GM18951 (cell line): ENCODE data around the gene TMEM255B.

Experiments used
- POLR2A ChIP-seq: IDR thresholded peaks from 4 replicates; pipeline ENCODE4 v1.6.1; 2011; ENCODE audit warnings: mild to moderate bottlenecking; ENCODE audit not compliant: insufficient read length, insufficient read depth; ENCODE audit errors: extremely low read depth
- in situ Hi-C: fragments of 300-500 bp; cut with MboI; formaldehyde crosslinking; loops from one replicate; pipeline ENCODE4 v1.12.0; 2022; ENCODE audit warnings: low sequenced_read_pairs, mixed read lengths, inconsistent platforms; ENCODE audit not compliant: unreplicated experiment

Gene TMEM255B

DNA sequence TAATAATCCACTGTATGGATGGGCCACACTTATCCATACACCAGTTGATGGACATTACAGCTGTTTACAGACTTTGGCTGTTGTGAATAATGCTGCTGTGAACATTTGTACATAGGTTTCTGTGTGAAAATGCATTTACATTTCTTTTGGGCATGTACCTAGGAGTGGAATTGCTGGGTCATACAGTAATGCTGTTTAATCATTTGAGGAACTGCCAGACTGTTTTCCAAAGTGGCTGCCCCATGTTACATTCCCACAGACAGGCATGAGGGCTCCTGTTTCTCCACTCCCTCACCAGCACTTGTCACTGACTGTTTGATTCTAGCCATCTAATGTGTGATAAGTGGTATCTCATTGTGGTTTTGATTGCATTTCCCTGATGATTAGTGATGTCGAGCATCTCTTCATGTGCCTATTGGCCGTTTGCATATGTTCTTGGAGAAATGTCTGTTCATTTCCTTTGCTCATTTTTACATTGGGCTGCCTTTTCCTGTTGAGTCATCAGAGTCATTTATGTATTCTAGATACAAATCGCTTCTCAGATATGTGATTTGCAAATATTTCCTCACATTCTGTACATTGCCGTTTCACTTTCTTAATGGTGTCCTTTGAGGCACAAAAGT lies 12.8 kb downstream of the TMEM255B start:
- in situ Hi-C loops, result no loop called here
- no peak for TF ChIP-seq POLR2A

DNA sequence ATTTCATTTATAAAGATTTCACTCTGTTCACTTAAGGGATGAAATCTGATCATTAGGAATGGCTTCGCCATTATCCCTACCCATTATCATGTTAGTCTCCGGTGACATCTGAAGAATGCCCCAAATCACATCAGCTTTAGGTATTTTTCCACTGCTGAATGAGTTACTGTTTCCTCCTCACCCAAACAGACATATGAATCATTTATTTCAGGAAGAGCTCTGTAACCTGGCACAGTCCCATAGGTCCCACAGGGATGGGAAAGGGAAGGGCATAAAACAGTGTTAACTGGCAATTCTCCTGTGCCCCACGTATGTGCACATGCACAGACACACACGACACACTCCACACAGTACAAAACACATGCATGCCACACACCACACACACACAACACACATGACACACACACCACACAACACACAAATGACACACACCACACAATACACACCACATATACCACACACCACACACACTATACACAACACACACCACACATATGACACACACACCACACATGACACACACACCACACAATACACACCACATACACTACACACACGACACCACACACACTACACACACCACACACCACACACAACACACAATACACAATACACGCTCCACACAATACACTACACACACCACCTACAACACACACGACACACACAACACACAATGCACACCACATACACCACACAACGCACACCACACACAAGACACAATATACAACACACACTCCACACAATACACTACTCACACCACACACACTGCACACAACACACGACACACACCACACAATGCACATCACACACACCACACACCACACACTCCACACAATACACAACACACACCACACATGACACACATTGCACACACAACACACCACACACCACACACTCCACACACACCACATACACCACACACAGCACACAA lies 15.4 kb downstream of the TMEM255B start:
- in situ Hi-C loops, result no loop called here
- TF ChIP-seq POLR2A, result no peak

DNA sequence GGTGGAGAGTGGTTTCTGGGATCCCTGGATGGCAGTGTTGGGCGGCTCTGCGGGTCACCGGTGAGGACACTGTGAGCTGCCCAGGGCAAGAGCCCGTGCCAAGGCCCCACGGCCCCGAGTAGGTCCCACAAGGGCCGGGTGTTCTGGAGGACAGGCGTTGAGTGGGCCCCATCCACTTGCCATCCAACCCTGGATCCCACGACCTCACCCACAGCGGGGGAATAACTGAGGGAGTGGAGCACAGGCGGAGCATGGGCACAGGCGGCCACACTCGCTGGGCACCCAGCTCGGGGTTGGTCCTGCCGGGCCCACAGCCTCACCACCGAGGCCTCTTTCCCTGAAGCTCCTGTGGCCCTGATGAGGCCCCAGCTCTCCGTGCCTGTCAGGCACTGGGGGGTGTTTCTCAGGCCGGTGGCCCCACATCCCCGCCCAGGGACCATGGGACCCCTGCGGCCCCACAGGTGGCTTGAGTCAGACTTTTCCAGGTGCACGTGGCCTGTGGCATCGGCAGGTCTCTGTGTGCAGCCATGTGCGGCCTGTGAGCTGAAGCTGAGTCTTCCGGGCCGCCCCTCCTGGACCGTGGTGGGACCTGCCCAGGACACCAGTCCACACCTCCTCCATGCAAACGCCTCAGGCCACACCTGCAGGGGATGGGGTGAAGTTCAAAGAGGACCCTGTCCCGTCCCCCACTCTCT lies 16.6 kb downstream of the TMEM255B start:
- in situ Hi-C loops, result no loop called here
- no peak for TF ChIP-seq POLR2A

DNA sequence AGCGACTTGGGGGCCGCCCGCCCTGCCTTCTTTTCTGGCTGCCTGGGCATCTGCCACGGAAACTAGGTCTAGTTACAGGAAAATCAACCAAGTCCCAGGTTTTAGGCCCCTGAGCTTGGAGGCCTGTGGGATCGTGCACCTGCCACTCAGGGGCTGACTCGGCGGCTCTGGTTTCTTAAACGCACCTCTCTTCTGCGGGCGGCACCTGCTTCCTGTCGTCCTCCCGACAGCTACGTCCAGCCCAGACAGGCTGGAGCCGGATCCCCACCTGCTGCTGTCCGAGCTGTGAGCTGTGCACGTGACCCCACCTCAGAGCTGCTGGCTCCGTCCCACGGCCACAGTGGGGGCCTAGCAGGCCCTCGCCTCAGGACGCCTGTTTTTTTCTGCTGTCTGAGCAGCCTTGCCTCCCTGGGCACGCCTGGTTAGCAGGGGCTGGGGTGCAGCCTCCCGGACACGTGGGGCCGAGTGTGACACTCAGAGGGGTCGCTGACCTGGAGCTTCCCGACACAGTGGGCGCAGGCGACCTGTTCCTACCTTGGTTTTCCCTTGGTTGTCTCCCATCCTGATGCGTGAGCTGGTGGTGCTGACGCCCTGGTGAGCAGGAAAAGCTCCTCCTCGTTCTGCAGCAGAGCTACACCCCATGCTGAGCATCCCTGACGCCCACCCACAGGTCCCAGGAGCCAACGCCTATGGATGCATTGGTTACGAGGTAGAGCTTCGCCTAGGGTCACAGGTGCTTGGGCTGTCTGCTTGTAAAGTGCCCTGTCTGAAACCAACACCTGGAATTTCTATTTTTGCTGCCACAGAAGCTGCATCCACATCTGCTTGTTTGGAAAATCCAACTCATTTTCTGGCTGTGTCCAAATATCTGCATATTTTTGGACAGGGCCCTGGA lies 17.5 kb downstream of the TMEM255B start:
- no peak for TF ChIP-seq POLR2A
- in situ Hi-C loops, result no loop called here

DNA sequence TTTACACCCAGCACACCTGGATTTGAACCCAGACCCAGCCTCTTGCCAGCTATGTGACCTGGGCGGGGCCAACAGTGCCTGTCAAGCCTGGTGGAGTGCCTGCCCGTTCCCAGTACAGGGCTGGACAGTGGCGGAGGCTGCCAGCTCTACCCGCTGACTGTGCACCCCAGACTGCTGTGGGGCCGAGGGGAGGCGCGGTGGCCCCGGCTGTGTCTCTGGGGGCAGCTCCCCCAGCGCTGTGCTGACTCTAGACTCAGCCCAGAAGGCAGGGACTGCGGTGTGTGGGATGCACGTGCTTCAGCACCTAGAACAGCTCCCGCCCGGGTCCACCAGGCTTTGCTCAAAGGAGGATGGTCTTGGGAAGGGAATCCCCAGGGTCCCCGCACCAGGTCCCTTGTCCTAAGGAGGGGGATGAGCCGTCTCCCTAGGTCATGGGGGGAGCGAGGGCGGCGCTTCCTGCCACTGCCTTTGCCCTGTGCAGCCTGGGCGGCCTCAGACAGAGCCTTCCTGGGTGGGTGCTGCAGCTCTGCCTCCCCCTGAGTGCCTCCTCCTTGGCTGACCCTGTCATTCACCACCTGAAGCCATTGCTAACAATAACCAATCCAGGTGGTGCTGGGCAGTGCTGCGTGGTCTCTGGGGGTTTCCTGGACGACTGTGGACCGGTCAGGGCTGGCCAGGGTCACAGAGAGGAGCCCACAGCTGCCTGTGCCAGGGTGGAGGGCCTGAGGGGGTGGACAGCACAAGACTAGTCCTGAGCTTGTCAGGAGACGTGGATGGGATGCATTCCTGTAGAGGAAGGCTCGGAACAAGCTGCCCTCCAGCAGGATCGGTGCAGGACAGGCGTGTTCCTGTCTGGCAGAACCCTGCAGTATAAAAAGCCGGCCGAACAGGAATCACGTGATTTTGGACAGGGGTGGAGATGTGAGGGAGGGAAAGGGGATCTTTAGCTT lies 18.6 kb downstream of the TMEM255B start:
- TF ChIP-seq POLR2A, result no peak
- in situ Hi-C loops, result no loop called here

DNA sequence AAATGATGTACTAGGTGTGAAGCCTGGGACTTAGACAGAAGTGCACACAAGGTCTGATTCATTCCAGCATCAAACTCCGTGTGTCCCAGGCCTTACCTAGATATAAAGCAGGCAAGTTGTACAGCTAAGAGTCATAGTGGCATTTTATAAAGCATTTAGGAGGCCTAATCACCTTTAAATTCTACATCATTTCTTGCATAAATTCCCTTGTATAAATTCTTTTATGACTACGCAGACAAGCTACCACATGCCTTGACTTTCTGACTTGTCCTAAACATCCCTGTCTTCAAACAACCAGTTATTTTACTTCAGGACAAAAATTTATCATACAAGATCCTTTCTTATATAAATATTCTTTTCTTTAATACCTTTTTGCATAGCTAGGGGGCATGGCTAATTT lies 22.5 kb downstream of the TMEM255B start:
- no peak for TF ChIP-seq POLR2A

DNA sequence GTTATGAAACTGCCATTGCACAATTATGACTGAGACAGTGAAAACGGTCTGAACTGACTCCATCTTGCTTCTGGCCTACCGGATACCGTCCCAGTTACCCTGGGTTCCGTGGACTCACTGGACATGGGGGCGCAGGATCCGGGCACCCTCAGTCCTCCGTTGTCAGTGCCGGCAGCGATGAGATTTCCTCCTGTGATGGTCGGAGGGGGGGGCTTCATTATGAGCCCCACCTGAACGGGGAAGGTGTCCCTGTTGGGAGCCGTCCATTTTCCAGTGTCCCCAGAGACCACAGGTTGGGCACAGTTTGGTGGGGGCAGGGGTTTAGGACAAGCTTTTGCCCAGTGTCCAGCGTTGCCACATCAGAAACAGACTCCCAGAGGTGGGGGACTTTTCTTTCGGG lies 23.4 kb downstream of the TMEM255B start:
- in situ Hi-C loops, result no loop called here
- TF ChIP-seq POLR2A, result no peak

More for the DNA sequence above, 22.5 kb downstream of the TMEM255B start:
- in situ Hi-C loops, result no loop called here

DNA sequence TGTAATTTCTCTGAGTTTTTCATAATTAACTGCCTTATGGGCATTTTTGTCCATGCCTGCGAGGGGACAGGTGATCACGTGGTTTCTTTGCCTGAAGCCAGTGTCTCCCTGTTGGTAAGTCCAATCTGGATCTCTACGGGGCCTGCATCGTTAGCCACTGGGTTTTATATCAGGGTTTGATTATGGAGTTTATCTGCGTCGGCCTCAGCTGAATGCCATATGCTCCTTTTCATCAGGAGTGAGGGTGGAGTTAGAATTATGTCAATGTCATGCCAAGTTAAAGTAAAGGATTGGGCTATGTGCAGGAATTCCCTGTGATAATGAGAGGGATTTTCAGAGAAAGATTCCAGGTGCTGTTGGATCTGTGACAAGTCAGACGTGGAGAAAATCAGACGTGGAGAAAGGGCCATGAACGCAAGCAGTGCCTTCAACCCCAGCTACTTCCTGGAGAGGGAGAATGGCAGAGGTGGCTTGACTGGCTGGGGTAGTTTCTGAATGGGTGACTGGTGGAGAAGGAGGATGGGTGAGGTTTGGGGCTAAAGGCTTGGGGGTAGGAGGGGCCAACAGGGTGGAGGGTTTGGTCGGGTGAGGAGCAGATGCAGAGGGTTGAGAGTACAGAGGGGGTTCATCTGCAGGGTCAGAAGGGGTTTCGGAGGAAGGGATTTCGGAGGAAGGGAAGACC lies 24.3 kb downstream of the TMEM255B start:
- TF ChIP-seq POLR2A, result no peak
- in situ Hi-C loops, result no loop called here

DNA sequence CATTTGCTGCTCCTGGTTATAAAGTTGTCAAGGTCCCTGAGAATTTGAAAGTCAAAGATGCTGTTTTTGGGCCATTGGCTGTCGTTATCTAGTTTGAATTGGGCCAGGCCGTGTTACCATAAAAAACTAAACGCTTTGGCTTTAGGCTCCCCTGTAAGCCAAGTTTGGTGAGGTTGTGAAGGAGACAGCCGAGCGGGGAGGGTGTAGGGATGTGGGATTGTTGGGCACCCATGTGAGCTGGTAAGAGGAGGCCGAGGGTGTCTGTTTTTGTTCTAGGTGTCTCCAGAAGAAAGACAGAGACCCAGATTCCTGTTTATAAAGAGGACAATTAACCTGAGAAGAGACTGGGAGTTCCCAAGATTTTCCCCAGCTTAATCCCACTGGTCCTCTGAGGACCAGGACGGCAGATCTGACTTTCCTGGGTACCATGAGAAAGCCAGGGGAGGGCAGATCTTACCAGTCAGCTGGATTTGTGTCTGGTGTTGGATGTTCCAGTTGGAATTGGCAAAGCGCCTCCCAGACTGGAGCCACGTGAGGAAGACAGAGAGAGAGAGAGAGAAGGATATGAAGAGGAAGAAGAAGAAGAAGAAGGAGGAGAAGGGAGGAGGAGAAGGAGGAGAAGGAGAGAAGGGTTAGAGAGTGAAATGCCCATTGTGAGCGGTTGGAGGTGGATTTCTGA lies 25.1 kb downstream of the TMEM255B start:
- no peak for TF ChIP-seq POLR2A
- in situ Hi-C loops, result no loop called here

DNA sequence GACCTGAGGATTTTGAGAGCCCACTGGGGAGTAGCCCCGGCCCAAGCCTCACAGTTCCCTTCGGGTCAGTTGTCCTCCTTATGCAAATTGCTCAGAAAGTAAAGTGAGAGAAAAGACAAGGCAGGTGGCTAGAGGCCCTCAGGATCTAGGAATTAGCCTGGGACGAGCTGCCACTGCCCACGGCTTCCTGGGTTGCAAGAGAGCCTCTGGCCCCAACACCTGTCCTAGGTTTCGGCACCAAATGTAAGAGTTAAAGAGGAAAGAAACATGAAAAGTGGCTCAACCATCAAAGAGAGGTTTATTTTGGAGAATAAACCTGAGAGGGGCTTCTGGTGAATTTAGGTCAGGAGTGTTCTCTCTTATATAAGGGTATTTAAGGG lies 25.6 kb downstream of the TMEM255B start:
- no peak for TF ChIP-seq POLR2A
- in situ Hi-C loops, result no loop called here
